ENCODE data around the gene IL10RB. TPM values are rescaled to one million over a fixed set of nuclear protein-coding genes. Genes with fewer than 3 reads are reported as not detected.
"Not testable (repeated sequence)": the region's sequence is repeated elsewhere in the genome, so short reads cannot be mapped to it uniquely, and the experiment has no call there.

IL10RB gene
- total and polyA plus RNA-seq, 2 experiments from 2014 or later: 2.2 to 2.5 TPM

DNA sequence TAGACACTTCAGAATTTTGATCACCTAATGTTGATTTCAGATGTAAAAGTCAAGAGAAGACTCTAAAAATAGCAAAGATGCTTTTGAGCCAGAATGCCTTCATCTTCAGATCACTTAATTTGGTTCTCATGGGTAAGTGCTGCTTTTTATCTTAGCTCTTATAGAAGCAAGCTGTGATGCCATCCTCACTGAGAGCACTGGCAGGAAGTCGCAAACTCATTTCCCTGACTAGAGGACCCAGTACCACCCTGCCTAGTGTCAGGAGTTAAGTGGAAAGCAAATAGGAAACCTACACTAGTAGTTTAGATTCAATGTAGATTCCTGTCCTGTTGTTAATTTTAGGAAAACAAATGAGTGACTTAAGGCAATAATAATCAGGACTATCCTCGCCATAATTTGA, 24.3 kb upstream of the IL10RB start:
- Histone ChIP-seq H3K4me2 (no peak overlapping the region), H3K27ac (ENCODE audit: low read depth) (no peak overlapping the region), H4K20me1 (replicated peaks; ENCODE audit: insufficient read depth) (no peaks in the 10 kb centered on the region), H3K4me1 (ENCODE audit: insufficient read depth) (no peaks in the 10 kb centered on the region), H3K79me2 (replicated peaks; ENCODE audit: insufficient read depth) (peaks cover 17% of the 10 kb centered on the region), H3K9me2 (ENCODE audit: insufficient read depth) (no peaks in the 10 kb centered on the region), H3K36me3 (ENCODE audit: insufficient read depth) (peaks cover 14% of the 10 kb centered on the region; the same call in 1 of the 2 replicates), H3K27me3 (ENCODE audit: insufficient read depth) (no peaks in the 10 kb centered on the region), H2AFZ (no peak overlapping the region), H3K4me3 (no peak overlapping the region), H3F3A (replicated peaks; ENCODE audit: low read depth) (0 out of 2 replicates have a peak, but pooled peaks cover 3% of the 10 kb centered on the region)
- DNase-seq (ENCODE audit: low spot score) (no peak), ATAC-seq (no peak)
- peaks cover 73% of the 10 kb centered on the region for H3K36me3 Mint-ChIP-seq (ENCODE audit: low read depth)
- peaks cover 44% of the 10 kb centered on the region for H3K9me3 Mint-ChIP-seq
- no peak overlapping the region for H3K4me3 Mint-ChIP-seq
- TF ChIP-seq, protein P1, sequence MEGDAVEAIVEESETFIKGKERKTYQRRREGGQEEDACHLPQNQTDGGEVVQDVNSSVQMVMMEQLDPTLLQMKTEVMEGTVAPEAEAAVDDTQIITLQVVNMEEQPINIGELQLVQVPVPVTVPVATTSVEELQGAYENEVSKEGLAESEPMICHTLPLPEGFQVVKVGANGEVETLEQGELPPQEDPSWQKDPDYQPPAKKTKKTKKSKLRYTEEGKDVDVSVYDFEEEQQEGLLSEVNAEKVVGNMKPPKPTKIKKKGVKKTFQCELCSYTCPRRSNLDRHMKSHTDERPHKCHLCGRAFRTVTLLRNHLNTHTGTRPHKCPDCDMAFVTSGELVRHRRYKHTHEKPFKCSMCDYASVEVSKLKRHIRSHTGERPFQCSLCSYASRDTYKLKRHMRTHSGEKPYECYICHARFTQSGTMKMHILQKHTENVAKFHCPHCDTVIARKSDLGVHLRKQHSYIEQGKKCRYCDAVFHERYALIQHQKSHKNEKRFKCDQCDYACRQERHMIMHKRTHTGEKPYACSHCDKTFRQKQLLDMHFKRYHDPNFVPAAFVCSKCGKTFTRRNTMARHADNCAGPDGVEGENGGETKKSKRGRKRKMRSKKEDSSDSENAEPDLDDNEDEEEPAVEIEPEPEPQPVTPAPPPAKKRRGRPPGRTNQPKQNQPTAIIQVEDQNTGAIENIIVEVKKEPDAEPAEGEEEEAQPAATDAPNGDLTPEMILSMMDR (conservative IDR thresholded peaks at IDR 0.05; ENCODE audit: low read depth in 2 of 2): no peak
- TF ChIP-seq ZNF114 (CRISPR knock-in tag; IDR thresholded peaks at IDR 0.05) (no peak), CREB1 (CRISPR knock-in tag; IDR thresholded peaks at IDR 0.05; ENCODE audit: low read depth) (no peak)
- TF ChIP-seq, protein P2, sequence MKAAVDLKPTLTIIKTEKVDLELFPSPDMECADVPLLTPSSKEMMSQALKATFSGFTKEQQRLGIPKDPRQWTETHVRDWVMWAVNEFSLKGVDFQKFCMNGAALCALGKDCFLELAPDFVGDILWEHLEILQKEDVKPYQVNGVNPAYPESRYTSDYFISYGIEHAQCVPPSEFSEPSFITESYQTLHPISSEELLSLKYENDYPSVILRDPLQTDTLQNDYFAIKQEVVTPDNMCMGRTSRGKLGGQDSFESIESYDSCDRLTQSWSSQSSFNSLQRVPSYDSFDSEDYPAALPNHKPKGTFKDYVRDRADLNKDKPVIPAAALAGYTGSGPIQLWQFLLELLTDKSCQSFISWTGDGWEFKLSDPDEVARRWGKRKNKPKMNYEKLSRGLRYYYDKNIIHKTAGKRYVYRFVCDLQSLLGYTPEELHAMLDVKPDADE (IDR thresholded peaks at IDR 0.05): no peak
- H3K27me3 Mint-ChIP-seq (ENCODE audit: insufficient read depth, low read depth, poor library complexity): peaks cover 6% of the 10 kb centered on the region
- H3K4me1 Mint-ChIP-seq: no peaks in the 10 kb centered on the region
- H3K27ac Mint-ChIP-seq: no peak overlapping the region

DNA sequence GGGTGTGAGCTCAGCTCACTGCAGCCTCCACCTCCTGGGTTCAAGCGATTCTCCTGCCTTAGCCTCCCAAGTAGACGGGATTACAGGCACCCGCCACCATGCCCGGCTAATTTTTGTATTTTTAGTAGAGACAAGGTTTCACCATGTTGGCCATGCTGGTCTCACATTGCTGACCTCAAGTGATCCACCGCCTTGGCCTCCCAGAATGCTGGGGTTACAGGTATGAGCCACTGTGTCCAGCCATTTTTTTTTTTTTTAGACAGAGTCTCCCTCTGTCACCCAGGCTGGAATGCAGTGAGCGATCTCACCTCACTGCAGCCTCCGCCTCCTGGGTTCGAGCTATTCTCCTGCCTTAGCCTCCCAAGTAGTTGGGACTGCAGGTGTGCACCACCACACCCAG, 23.3 kb upstream of the IL10RB start:
- not testable (repeated sequence) for H3K9me2 ChIP-seq (ENCODE audit: insufficient read depth); H3F3A ChIP-seq (replicated peaks; ENCODE audit: low read depth); H3K27ac Mint-ChIP-seq; H3K4me1 ChIP-seq (ENCODE audit: insufficient read depth); H3K4me2 ChIP-seq; H4K20me1 ChIP-seq (replicated peaks; ENCODE audit: insufficient read depth); DNase-seq (ENCODE audit: low spot score); H3K27ac ChIP-seq (ENCODE audit: low read depth); H3K27me3 Mint-ChIP-seq (ENCODE audit: insufficient read depth, low read depth, poor library complexity); ATAC-seq; H3K27me3 ChIP-seq (ENCODE audit: insufficient read depth); H3K4me3 ChIP-seq; H2AFZ ChIP-seq; H3K4me3 Mint-ChIP-seq; H3K4me1 Mint-ChIP-seq
- peaks cover 19% of the 10 kb centered on the region for H3K36me3 ChIP-seq (ENCODE audit: insufficient read depth)
- H3K79me2 ChIP-seq (replicated peaks; ENCODE audit: insufficient read depth): peaks cover 17% of the 10 kb centered on the region
- H3K9me3 Mint-ChIP-seq: peaks cover 34% of the 10 kb centered on the region
- H3K36me3 Mint-ChIP-seq (ENCODE audit: low read depth): peaks cover 73% of the 10 kb centered on the region

DNA sequence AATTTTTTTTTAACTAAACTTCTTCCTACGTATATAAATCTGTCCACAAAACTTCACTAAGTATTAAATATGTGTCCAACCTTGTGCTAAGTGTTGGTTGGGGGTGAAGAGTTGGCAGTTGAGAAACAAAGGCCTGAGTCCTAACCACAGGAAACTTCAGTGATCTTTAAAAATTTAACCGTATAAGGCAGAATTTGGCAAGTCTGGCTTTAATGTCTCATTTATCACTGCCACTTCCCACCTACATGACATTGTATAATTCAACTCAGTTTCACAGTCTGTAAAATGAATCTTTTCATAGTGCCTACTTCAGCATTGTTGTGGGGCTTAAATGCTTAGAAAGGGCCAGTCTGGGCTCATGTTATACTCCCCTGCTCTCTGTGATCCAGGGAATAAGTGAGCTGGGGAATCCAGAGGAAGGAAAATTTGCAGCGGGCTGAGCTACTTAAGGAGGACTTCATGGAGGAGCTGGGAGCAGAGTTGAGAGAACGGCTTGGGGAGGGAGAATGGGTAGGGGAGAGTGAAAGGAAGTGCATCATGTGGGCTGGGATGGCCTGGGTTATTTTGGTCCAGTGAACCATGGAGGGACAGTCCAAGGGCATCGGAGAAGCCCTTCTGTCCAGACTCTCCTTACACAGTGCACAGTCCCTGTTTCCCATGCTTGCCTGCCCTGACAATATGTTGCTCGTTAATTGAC, 21.9 kb upstream of the IL10RB start:
- H3K27ac ChIP-seq (ENCODE audit: low read depth): no peak overlapping the region
- H3K27ac Mint-ChIP-seq: no peak overlapping the region
- TF ChIP-seq JUNB (IDR thresholded peaks at IDR 0.05; ENCODE audit: unreplicated experiment): no peak
- TF ChIP-seq, protein P2 (IDR thresholded peaks at IDR 0.05): no peak

More for the DNA sequence above, 21.9 kb upstream of the IL10RB start:
- ATAC-seq: no peak
- Mint-ChIP-seq H3K27me3 (ENCODE audit: insufficient read depth, low read depth, poor library complexity) (peaks cover 4% of the 10 kb centered on the region), H3K4me3 (no peak overlapping the region), H3K36me3 (ENCODE audit: low read depth) (peaks cover 66% of the 10 kb centered on the region), H3K4me1 (no peaks in the 10 kb centered on the region), H3K9me3 (peaks cover 20% of the 10 kb centered on the region)
- H4K20me1 ChIP-seq (replicated peaks; ENCODE audit: insufficient read depth): no peaks in the 10 kb centered on the region
- H3K79me2 ChIP-seq (replicated peaks; ENCODE audit: insufficient read depth): peaks cover 9% of the 10 kb centered on the region; the same call in 1 of the 2 replicates
- H3K27me3 ChIP-seq (ENCODE audit: insufficient read depth): no peaks in the 10 kb centered on the region
- no peaks in the 10 kb centered on the region for H3K4me1 ChIP-seq (ENCODE audit: insufficient read depth)
- no peak overlapping the region for H3K4me2 ChIP-seq
- H3K4me3 ChIP-seq: no peak overlapping the region
- no peaks in the 10 kb centered on the region for H3F3A ChIP-seq (replicated peaks; ENCODE audit: low read depth)
- H2AFZ ChIP-seq: no peak overlapping the region
- H3K9me2 ChIP-seq (ENCODE audit: insufficient read depth): no peaks in the 10 kb centered on the region
- no peak for DNase-seq (ENCODE audit: low spot score)
- peaks cover 20% of the 10 kb centered on the region for H3K36me3 ChIP-seq (ENCODE audit: insufficient read depth)
